Measurements from ENCODE around the gene WAPL.

DNA sequence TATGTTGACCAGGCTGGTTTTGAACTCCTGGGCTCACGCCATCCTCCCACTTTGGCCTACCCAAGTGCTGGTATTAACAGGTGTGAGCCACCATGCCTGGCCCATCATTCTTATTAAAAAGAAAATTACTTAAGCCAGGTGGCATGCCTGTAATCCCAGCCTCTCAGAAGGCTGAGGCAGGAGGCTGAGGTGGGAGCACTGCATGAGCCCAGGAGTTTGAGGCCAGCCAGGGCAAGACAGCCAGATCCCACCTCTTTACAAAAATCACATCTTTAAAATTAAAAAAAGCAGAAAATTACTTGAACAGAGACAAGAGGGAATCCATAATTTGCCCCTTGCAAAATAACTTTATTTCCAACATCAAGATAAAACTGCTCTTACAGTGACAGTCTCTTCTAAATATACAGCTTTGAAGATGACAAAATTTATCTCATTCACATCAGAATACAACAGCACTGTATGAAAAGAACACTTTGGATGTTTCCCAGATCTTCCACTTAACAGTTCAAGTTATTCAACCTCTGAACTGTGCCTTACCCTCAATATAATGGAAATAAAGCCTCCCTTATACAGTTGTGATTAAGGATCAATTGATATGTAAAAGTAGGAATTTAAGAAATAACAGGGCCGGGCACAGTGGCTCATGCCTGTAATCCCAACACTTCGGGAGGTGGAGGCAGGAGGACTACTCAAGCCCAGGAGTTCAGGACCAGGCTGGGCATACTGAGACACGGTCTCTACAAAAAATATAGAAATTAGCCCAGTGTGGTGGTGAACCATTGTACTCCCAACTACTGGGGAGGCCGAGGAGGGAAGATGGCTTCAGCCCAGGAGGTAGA is 10.3 kb downstream of the WAPL start:
- TF ChIP-seq, protein P1, sequence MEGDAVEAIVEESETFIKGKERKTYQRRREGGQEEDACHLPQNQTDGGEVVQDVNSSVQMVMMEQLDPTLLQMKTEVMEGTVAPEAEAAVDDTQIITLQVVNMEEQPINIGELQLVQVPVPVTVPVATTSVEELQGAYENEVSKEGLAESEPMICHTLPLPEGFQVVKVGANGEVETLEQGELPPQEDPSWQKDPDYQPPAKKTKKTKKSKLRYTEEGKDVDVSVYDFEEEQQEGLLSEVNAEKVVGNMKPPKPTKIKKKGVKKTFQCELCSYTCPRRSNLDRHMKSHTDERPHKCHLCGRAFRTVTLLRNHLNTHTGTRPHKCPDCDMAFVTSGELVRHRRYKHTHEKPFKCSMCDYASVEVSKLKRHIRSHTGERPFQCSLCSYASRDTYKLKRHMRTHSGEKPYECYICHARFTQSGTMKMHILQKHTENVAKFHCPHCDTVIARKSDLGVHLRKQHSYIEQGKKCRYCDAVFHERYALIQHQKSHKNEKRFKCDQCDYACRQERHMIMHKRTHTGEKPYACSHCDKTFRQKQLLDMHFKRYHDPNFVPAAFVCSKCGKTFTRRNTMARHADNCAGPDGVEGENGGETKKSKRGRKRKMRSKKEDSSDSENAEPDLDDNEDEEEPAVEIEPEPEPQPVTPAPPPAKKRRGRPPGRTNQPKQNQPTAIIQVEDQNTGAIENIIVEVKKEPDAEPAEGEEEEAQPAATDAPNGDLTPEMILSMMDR (conservative IDR thresholded peaks at IDR 0.05; ENCODE audit: low read depth, low read length), result no peak
- TF ChIP-seq RFX5 (IDR thresholded peaks at IDR 0.05; ENCODE audit: low read depth, low read length) (no peak), POLR2A (IDR thresholded peaks at IDR 0.05; ENCODE audit: low read depth, low read length) (no peak), CHD1 (IDR thresholded peaks at IDR 0.05; ENCODE audit: low read depth, low read length) (no peak), SMC3 (IDR thresholded peaks at IDR 0.05; ENCODE audit: low read depth, low read length) (no peak), NFE2L2 (IDR thresholded peaks at IDR 0.05; ENCODE audit: low read depth, low read length) (no peak), CEBPB (IDR thresholded peaks at IDR 0.05; ENCODE audit: low read depth, low read length) (no peak), RAD21 (IDR thresholded peaks at IDR 0.05; ENCODE audit: low read length) (no peak), MXI1 (IDR thresholded peaks at IDR 0.05; ENCODE audit: borderline replicate concordance, low read depth, low read length) (no peak)
- TF ChIP-seq, protein P2, sequence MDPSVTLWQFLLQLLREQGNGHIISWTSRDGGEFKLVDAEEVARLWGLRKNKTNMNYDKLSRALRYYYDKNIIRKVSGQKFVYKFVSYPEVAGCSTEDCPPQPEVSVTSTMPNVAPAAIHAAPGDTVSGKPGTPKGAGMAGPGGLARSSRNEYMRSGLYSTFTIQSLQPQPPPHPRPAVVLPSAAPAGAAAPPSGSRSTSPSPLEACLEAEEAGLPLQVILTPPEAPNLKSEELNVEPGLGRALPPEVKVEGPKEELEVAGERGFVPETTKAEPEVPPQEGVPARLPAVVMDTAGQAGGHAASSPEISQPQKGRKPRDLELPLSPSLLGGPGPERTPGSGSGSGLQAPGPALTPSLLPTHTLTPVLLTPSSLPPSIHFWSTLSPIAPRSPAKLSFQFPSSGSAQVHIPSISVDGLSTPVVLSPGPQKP (IDR thresholded peaks at IDR 0.05; ENCODE audit: borderline replicate concordance, low read depth, low read length), result no peak

Data from IMR-90 (cell line).